ENCODE results near the gene ULK3.

ULK3 gene

DNA sequence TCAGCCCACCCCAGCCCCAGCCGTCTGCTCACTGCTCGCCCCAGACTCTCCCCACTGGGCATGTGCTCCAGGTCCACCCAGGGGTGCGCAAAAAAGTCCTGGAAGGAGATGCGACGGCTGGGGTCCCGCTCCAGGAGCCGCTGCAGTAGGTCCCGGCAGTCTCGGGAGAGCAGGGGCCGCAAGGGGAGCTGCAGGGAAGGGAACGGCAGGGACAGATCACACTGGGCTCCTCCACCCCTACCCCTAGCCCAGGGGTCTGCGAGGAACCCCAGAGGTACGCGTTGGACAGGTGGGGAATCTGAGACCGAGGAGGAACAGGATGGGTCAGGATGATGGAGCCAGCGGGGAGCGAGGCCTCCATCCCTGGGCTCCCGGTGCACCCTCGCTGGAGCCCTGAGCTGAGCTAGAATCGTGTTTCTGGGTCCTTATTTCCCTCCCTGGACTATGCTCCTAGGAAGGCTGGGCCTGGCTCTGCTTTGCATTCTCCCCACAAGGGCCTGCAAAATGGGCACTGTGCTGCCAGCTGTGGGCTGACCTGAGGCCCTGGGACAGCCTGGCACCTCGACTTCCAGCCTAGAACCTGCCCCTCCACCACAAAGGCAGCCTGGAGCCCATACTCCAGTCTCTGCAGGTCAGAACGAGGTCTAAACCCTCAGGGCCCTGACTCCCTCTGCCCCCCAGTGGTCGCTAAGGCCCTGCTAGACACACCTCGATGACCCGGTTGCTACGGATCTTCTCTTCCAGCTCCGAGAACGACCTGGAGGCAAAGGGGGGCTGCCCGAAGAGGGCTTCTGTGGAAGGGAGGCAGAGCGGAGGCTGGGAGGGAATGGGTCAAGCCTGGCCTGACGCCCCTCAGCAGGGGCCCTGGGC lies 3.2 kb downstream of the ULK3 start:
- DNase-seq, result no peak

DNA sequence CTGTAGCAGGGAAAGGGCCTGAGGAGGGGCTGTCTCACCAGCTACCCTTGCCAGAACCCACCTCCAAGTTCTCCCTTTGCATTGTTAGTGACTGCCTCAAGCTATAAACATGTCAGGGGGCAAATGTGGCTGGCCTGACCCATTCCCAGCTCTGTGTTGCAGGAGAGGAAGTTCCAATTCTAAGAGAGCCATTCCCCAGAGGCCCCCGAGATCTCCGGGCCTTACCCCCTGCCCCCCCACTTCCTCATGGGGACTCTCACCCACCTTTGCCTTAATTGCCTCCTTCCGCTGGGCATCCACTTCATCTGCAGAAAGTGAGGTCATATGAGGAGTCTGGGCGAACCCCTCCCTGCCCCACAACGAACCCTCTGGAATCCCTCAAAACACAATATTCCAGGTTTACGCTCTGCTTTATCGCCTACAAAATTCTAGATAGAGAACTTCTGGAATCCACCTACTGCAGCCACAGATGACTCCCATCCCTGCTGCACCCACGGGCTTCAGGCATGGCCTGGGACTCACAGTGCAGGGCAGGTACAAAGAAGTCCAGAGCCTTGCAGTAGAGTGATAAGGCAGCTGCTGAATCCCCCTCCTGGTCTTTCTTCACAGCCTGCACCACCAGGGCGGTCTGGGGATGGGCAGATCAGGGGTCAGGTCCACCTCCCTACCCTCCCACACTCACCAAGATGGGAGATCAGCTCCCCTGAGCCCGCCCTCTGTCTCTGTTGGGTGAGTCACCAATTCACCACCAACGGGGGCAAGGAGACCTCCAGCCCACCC lies 4.0 kb downstream of the ULK3 start:
- no peak for DNase-seq

DNA sequence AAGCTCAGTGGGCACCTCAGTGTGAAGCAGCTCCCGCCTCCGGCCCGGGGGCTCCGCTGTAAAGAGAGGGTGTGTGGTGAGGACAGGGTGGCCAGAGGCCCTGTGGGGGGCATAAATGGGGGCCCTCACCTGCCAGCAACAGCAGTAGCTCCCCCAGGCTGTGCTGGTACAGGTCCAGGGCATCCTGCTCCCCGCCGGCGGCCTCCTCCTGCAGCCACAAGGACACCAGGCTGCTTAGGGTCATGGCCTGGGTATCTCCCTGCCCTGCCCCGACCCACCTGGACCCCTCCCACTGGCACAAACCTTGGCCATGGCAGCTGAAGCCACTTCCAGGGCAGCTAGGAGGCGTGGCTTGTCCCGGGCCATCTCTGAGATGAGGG lies 4.8 kb downstream of the ULK3 start:
- DNase-seq, result no peak

DNA sequence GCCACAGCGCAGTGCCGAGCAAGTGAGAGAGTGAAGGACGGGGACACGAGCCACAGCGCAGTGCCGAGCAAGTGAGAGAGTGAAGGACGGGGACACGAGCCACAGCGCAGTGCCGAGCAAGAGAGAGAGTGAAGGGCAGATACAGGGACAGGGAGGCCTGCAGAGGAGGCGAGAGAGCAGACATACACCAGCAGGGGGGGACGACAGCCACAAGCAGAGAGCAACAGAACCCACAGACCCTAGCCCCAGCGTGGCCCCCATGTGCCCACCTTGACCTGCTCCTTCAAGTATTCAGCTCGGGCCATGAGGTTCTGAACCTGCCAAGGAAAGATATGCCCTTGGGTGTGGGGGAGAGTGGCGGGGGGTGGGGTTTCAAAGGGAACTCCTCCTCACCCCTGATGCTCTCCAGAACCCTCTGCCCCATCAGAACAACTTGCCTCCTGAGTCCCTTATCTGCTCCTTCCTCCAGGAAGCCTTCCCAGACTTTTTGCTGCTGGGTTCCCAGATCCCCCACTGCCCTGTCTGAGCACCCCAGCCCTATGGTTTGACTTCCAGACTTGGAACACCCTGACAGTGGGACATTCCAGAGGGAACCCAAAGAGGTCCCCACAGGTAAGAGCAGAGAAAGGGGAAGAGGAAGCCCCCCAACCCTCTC lies 5.3 kb downstream of the ULK3 start:
- DNase-seq, result peak; percentile 16

DNA sequence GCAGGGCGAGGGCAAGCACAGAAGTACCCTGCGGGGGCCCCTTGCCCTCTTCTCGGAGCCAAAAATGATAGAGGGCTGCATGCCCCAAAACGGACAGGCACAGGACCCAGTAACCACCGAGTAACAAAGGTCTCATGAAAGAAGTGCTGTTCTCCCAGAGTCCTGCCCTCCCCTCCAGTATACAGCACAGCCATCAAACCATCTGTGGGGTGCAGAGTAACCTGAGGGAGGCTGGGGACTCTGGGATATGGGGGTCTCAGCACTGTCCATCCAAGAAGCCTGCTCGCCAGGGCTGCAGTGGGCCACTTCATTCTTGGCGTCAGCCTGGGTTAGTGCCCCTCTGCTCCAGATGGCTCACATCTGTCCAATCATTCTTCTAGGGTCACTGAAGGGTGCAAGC lies 6.1 kb downstream of the ULK3 start:
- no peak for DNase-seq

DNA sequence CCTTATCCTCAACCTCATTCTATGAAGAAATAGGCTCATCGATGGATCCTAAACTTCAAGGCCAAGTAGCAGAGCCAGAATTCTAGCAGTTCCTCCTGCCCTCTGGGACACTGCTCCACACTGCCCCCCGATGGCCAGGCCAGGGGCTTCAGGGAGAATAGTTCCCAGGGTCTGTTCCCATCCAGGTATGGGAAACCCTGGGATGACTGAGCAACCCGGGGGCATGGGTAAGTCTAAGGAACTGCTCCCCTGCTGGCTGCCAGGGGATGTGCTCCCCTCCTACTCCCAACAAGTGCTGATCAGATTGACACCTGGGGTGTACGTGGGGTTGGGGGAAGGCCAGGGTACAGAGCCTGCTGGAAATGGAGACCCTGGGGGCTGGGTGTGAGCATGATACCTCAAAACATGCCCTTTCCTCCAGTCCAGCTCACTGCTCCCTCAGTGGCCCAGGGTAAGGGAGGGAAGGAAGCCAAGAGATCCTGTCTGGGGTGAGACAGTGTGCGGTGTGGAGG lies 7.6 kb downstream of the ULK3 start:
- DNase-seq, result peak; percentile 58

DNA sequence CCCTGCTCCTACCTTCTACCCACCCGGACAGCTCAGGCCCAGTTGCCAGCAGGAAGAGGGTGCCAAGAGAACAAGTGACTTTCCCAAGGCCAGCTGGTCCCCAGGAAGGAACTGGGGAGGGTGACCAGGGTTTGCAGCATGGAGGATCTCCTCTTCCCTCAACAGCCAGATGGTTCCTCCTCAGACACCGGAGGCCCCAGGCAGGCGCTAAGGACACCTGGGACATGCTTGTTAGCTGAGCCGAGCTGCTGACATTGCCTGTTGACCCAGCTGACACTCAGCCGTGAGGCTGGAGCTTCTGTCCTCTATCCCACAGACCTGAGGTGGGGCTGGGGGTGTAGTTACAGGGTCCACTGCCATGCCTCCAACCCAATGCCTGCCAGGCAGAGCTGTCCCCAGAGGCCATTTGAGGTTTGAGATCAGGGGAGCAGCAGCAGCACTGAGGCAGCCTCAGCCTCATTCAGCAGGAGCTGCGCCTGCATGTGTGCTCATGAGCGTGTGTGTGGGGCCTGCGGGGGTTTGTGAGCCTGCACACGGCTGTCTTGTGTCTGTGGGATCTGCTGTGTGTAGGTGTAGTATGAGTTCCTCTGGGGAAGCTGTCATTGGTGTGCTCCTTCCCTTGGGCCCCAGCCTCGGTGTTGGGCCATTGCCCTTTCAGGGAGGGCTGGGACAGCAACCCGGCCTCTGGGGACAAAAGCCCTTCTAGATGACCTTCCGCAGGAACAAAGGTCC lies 9.4 kb downstream of the ULK3 start:
- DNase-seq, result no peak

DNA sequence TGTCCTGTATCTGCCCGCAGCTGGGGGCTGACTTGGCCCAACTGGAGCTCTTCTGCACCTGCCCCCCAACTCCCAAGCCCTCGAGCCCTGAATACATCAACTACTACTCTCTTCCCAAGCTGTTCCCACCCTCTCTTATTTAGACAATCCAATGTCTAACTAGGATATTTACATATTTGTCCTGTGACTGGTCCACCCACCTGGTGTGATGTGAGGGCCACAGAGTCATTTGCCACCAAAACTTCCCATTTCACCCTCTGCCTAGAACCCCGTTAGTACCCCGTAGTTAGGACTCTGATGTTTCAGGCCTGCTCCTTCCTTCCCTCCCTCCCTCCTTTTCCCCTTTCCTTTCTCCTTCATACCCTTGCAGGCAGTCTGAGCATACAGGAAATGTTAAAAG lies 10.1 kb downstream of the ULK3 start:
- no peak for DNase-seq

DNA sequence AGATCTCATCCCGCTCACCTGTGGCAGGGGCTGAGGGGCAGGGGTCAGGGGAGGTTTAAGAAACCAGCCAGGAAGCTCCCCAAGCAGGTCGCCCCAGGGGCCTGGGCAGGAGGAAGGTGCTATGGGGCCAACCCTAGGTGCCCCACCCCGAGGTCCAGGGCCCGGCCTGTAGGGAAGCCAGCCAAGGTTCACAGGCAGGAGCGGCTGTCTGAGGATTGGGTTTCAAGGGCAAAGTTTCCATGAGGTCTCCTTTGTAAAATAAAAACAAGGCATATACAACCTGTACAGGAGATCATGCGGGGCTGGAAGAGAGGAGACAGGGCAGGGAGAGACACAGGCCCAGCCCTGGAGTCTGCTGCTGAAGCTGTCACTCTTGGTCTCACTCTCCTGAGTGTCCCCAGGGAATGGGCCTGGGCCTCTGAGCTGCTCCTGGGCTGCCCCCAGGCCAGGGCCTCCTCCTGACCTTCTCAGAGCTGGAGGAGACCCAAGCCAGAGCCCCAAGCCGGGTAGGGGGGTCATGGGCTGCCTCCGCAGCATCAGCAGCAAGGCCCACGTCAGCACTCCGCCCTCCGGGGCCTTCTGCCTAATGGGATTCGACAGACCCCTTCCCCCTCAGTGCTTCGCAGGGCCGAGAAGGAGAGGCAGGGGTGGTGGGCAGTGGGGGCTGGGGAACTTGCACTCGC lies 11.0 kb downstream of the ULK3 start:
- no peak for DNase-seq

DNA sequence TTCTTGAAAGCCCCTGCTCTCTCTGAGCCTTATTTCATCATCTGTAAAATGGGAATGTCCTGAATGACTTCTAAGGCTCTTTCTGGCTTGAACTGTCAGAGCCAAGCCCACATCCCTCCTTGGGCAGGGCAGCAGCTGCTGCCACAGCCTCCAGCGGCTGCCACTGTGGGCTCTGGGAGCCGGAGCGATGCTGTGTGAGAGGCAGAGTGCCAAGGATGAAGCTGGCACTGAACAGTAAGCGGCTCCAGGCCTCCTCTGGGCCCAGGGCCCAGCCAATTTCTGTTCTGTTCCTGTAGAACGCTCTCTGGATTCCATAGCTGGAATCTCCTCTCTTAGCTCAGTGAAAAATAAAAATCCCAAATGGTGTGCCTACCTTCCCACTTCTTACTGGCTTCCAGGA lies 12.1 kb downstream of the ULK3 start:
- no peak for DNase-seq

DNA sequence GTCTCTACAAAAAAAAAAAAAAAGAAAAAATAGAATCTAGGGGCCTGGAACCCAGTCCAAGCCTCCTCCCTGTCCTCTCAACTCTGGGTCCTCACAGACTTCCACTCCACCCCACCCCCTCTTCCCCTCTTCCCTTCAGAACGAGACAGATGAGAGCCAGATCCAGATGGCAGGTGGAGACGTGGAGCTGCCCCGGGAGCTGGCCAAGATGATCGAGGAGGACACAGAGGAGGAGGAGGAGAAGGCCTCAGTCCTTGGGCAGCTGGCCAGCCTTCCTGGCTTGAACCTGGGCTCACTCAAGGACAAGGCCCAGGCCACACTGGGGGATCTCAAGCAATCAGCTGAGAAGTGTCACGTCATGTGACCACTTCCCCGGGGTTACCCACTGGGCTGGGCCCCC lies 13.0 kb downstream of the ULK3 start:
- DNase-seq, result no peak

DNA sequence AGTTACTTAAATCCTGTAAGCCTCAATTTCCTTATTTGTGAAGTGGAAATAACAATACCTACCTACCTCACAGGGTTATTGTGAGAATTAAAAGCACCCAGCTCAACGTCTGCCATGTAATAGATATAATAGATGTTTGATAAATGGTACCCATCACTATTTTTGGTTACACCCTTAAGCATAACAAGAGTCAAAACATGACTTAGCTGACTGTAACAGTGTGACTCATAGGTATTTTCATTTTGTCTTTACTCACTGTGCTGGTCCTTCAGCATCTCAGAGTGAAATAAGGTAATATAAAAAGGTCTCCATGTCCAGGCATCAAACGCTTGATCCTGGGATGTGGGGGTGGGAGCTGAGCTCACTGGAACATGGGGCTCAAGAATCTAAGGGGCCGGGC lies 13.5 kb downstream of the ULK3 start:
- peak; percentile 69 for DNase-seq

DNA sequence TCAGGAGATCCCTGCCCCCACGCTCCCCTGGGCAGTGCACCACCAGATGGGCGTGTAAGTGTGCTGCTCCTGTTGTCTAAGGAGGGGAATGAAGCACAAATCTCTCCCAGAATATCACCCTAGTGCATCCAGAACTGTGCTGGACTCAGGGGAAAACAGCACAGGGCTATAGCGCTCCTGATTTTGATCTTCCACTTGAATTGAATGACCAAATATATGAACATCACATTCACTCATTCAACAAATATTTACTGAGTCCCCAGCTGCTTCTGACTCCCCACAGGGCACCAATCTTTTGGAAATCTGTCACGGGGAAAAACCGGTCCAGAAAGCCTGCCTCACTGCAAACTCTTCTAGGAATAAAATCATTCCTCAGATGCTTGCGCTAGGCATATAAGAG lies 14.1 kb downstream of the ULK3 start:
- no peak for DNase-seq

DNA sequence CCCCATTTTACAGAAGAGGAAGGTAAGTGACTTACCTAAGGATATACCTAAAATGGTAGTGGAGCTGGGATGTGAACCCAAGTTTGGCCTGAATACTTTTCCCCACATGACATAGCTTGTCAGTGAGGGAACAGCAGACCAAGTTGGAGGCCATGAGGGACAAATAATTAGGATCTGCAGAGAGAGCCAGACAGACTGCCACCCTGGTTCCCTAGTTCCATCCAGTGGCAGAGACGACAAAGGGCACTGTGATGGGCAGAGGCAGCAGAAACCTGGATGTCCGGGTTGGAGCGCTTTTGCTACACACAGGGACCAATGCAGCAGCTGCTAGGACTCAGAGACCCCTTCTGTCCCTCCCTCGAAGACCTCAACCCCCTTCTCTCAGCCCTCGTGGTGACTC lies 15.3 kb downstream of the ULK3 start:
- no peak for DNase-seq

DNA sequence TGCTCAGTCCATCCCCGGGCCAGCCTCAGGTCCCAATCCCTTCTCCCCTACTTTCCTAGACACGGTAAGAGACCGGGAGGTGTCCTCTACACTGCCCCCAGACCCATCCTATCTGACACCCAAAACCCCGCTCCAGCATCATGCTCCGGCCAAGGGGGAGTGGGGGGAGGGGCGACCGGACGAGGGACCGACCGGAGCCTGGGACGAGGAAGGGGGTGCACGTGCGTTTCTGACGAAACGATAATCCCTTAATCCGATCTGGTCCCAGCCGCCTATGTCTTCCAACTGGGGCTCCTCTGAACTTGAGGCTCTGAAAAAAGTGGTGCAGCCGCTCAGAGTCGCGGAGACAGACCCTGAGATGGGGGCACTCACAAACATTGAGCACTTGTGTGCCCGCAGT lies 16.0 kb downstream of the ULK3 start:
- DNase-seq, result no peak

DNA sequence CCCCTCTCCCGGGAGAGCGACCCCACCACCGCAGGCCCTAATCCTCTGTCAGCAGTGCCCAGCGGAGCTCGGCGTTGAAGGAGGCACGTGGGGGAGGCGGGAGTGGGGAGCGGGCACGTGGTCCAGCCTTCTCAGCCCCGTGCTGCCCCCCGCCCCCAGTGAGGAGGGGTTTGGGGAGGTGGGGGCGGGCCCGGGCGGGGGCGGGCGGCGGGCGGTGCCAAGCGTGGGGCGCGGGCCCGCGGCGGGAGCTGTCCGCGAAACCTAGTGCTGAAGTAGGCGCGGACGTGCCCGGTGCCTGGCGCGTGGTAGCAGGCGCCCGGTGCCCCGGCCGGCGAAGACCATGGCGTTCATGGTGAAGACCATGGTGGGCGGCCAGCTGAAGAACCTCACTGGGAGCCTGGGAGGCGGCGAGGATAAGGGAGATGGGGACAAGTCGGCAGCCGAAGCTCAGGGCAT lies 16.6 kb downstream of the ULK3 start, which contains the start of gene CPLX3:
CPLX3 (plus strand) TSS at position 264 of the 456 bp plus-strand sequence; CDS start at position 341, 77 bp downstream.
- DNase-seq, result no peak

DNA sequence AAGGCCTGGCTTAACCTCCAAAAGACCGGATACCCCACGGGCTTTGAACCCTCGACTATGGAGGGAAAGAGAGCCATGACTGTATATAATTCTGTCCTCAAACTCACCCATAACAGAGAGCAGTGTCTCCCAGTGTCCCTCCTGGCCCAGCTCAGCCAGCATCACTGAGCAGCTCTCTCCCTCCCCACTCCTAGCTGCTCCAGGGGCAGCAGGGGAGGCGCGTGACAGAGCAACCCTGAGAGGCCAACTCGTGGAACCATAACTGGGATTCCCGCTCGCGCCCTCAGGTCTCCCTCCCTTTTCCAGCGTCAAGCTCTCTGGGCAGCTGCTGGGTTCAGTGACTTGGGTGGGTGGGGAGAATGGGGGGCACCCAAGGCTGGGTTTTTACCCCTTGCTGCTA lies 17.1 kb downstream of the ULK3 start:
- no peak for DNase-seq

DNA sequence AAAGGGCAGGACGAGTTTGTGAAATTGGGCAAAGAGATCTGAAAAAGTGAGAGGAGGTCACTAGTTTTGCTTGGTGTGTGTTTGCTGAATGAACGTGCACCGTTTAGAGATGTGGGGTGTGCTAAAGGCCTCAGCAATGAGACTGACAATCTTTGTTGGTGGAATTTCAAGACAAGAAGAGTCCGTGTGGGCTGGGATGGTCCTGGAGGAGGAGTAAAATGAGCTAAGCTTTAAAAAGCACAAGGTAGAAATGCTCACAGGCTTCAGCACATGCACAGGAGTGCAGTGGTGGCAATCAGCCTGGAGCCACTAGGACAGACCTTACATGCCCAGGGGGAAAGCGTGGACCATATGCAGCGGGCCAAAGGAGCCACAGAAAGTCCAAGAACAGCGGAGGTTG lies 18.0 kb downstream of the ULK3 start:
- no peak for DNase-seq

DNA sequence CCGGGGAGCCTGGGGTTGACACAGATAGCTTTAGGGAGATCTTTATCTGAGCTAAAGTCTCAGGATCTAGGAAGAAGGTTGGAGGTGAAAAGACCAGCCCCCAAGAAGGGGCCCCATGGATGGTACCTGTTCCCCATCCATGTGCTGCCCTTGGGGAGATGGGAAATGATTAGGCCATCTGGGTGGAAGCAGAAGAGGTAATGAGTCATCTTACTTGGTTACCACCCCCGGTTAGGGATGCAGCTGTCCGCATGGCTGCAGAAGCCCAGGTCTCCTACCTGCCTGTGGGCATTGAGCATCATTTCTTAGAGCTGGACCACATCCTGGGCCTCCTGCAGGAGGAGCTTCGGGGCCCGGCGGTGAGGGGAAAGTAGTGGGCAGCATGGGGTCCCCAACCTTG lies 19.6 kb downstream of the ULK3 start:
- DNase-seq, result no peak

DNA sequence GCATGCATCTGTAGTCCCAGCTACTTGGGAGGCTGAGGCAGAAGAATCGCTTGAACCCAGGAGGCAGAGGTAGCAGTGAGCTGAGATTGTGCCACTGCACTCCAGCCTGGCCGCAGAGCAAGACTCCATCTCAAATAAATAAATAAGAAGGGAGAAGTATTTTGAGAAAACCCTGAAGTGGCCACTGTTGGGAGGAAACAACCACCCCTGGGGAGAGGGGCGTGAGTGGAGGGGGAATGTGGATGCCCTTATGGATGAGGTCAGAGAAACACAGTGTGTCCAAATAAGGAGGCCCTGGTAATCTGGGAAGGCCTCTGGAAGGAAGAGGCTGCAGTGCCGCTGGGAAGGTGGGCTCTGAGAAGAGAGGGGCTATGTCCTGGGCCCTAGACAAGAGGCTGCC lies 20.7 kb downstream of the ULK3 start:
- no peak for DNase-seq

DNA sequence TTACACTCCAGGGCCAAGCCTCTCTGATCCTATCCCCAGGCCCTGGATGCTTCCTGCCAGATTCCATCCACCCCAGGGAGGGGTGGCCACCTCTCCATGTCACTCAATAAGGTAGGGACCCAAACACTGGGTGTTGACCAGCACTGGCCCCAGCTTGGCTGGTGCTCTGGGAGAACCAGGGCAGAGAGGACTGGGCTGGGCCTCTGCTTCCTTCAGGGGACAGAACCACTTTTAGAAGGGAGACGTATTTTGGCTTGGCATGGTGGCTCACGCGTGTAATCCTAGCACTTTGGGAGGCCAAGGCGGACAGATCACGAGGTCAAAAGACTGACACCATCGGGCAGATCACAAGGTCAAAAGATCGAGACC lies 21.2 kb downstream of the ULK3 start:
- DNase-seq, result no peak

DNA sequence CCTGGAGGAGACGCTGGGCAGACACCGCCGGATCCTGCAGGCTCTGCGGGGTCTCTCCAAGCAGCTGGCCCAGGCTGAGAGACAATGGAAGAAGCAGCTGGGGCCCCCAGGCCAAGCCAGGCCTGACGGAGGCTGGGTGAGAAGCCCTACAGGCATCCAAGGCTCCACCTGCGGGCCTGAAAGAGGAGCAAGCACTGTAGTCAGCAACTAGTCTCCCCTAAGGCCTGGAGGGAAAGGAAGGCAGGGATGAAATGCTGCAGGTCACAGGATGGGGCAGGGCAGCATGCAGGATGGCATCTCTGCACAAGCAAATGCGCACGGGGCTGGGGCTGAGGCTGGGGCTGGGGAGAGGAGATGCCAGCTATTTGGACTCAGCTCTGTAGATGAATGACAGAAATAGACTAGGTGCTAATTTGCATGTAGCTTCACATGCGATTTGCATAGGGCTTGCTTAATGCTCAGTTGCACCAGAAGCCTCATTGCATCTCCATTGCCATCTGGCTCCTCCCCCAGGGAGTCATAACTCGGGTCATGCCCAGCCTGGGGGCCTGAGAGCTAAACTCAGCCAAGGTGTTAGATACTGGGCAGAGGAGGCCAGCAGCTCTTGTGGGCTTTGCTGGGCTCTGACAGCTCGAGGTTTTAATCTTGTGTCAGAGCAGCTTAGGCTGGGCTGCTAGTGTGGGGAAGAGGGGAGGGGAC lies 21.7 kb downstream of the ULK3 start:
- no peak for DNase-seq
